Body of pancreas (tissue), 4 donors: ENCODE results near the gene UGT8. TPM values are rescaled to one million over a fixed set of nuclear protein-coding genes. Genes with fewer than 3 reads are reported as not detected.
A peak's percentile ranks its signal among the peaks of the same experiment; 100 is the strongest.

Experiments used
- ATAC-seq: fragments of 150-250 bp; one replicate; pipeline ENCODE4 v1.9.1; 2016
- DNase-seq, 4 donors: peaks; one replicate each; pipeline ENCODE4 v3.0.0-alpha.2; 2019
- H3K27ac ChIP-seq, 4 donors: fragments of 200-600 bp; sonication (generic); 1 replicate in 3 of 4; 2 replicates in 1 of 4; pipeline versions ENCODE4 v1.5.1 to v1.6.1; 2016 to 2019; ENCODE audit warnings: mild to moderate bottlenecking in 1 of 4, mixed read lengths in 1 of 4, moderate library complexity in 1 of 4
- H3K27me3 ChIP-seq, 2 donors: fragments of 200-600 bp; sonication (generic); one replicate each; pipeline ENCODE4 v1.6.0; 2016; ENCODE audit warnings: mild to moderate bottlenecking in 1 of 2
- H3K36me3 ChIP-seq, 2 donors: fragments of 200-600 bp; sonication (generic); replicated peaks in 1 of 2; 2 replicates each; pipeline ENCODE4 v1.5.1; 2016; ENCODE audit warnings: low read depth in 2 of 2; ENCODE audit not compliant: insufficient read depth in 1 of 2
- H3K4me1 ChIP-seq: fragments of 200-600 bp; sonication (generic); one replicate; pipeline ENCODE4 v1.6.0; 2016
- H3K4me3 ChIP-seq, 2 donors: fragments of 200-600 bp; sonication (generic); 1 replicate in 1 of 2; 2 replicates in 1 of 2; pipeline ENCODE4 v1.5.1; 2016 to 2019
- H3K9me3 ChIP-seq, 3 donors: fragments of 200-600 bp; sonication (generic); 1 replicate in 2 of 3; 2 replicates in 1 of 3; pipeline ENCODE4 v1.5.1; 2016
- POLR2A ChIP-seq, 3 donors: fragments of 450-650 bp; IDR thresholded peaks; one replicate each; pipeline ENCODE4 v1.6.1; 2016; ENCODE audit warnings: antibody characterized with exemption in 3 of 3, mild to moderate bottlenecking in 2 of 3
- WGBS, 2 donors: methylation state at CpG; one replicate each; pipeline ENCODE4 v1.1.5; 2017; 5-methylcytosine and 5-hydroxymethylcytosine counted together
- intact Hi-C: fragments of 100-400 bp; cut with DNase I; formaldehyde crosslinking; loops from one replicate; pipeline ENCODE4 v1.15.1; 2023
- microRNA counts, 2 donors: library from miRNA; unstranded; fragments of <30 nt; microRNA quantifications; one replicate each; lab custom pipeline; 2017
- microRNA-seq, 2 donors: library from miRNA; unstranded; fragments of <30 nt; microRNA quantifications; one replicate each; pipeline ENCODE4, GENCODE V29; 2016; ENCODE audit warnings: borderline number of aligned reads in 2 of 2, borderline replicate concordance in 2 of 2
- small RNA-seq: library from RNA; depleted of rRNA; stranded (forward); fragments of <200 nt; gene quantifications from one replicate; pipeline ENCODE3, GENCODE V24; 2016
- total RNA-seq, 2 donors: library from RNA; depleted of rRNA; stranded (reverse); fragments of >200 nt; gene quantifications; one replicate each; pipeline ENCODE4 v1.1.0, GENCODE V29; 2016
- TF ChIP-seq, protein P1 (sequence below), 7 experiments: fragments of 450-650 bp in 4 of 7; fragments of 200-600 bp in 3 of 7; sonication (generic) in 3 of 7; IDR thresholded peaks; one replicate each; pipeline ENCODE4 v1.5.1; 2016 to 2019; ENCODE audit warnings: antibody characterized with exemption in 7 of 7

UGT8 gene
- total RNA-seq, 2 donors from 2014 or later = 8.3 to 8.9 TPM

- intact Hi-C loops = no loop called here
- whole genome bisulfite sequencing, 2 donors = 49 to 60% methylated on average over 5 of the region's 5 CpGs
- no peak for DNase-seq
Measured at GRCh38 chr4:114701491-114701890, 102.9 kb downstream of the UGT8 start.

DNA sequence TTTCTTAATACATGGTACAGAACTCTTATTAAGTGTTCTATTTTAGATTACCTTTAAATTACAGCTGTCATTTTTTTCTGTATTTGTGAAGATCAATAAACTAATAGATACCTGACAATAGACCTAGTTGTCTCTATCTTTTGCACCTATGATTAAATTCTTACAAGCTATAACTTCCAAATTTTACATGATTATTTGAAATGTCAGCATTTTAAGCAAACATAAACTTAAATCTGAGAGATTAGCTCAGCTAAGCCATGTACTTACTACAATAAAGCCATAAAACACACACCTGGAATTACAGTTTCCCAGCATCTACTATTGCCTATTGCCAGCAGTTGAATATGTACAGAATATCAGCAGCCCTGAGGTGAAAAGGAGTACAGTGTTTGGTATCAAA lies 118.8 kb downstream of the UGT8 start:
- ATAC-seq (no peak), DNase-seq (no peak)
- Histone ChIP-seq H3K4me1 (no peaks in the 10 kb centered on the region), H3K27ac (no peak overlapping the region), H3K27me3 (no peaks in the 10 kb centered on the region), H3K4me3 (no peak overlapping the region), H3K9me3 (no peaks in the 10 kb centered on the region), H3K36me3 (no peaks in the 10 kb centered on the region)
- TF ChIP-seq POLR2A (IDR thresholded peaks at IDR 0.05) = no peak
- TF ChIP-seq, protein P1, sequence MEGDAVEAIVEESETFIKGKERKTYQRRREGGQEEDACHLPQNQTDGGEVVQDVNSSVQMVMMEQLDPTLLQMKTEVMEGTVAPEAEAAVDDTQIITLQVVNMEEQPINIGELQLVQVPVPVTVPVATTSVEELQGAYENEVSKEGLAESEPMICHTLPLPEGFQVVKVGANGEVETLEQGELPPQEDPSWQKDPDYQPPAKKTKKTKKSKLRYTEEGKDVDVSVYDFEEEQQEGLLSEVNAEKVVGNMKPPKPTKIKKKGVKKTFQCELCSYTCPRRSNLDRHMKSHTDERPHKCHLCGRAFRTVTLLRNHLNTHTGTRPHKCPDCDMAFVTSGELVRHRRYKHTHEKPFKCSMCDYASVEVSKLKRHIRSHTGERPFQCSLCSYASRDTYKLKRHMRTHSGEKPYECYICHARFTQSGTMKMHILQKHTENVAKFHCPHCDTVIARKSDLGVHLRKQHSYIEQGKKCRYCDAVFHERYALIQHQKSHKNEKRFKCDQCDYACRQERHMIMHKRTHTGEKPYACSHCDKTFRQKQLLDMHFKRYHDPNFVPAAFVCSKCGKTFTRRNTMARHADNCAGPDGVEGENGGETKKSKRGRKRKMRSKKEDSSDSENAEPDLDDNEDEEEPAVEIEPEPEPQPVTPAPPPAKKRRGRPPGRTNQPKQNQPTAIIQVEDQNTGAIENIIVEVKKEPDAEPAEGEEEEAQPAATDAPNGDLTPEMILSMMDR (IDR thresholded peaks at IDR 0.05) = no peak
- intact Hi-C loops = no loop called here

More at GRCh38 chr4:114701491-114701890, 102.9 kb downstream of the UGT8 start:
- TF ChIP-seq POLR2A (IDR thresholded peaks at IDR 0.05) = no peak
- TF ChIP-seq, protein P1 (IDR thresholded peaks at IDR 0.05) = no peak
- Histone ChIP-seq H3K36me3 (no peaks in the 10 kb centered on the region), H3K27me3 (no peaks in the 10 kb centered on the region), H3K4me3 (no peak overlapping the region), H3K4me1 (peaks cover 12% of the 10 kb centered on the region), H3K9me3 (no peaks in the 10 kb centered on the region), H3K27ac (no peak overlapping the region)
- ATAC-seq = no peak

GRCh38 chr4:114725066-114725465 lies 126.5 kb downstream of the UGT8 start:
- H3K4me1 ChIP-seq = peaks cover 8% of the 10 kb centered on the region
- 61 to 71% methylated on average over 6 of the region's 6 CpGs for WGBS, 2 donors
- TF ChIP-seq POLR2A (IDR thresholded peaks at IDR 0.05) = no peak
- TF ChIP-seq, protein P1 (IDR thresholded peaks at IDR 0.05) = no peak
- DNase-seq (no peak), ATAC-seq (no peak)
- H3K9me3 ChIP-seq = no peaks in the 10 kb centered on the region
- no peaks in the 10 kb centered on the region for H3K27me3 ChIP-seq
- no peak overlapping the region for H3K27ac ChIP-seq
- no peaks in the 10 kb centered on the region for H3K36me3 ChIP-seq
- intact Hi-C loops = no loop called here
- no peak overlapping the region for H3K4me3 ChIP-seq

DNA sequence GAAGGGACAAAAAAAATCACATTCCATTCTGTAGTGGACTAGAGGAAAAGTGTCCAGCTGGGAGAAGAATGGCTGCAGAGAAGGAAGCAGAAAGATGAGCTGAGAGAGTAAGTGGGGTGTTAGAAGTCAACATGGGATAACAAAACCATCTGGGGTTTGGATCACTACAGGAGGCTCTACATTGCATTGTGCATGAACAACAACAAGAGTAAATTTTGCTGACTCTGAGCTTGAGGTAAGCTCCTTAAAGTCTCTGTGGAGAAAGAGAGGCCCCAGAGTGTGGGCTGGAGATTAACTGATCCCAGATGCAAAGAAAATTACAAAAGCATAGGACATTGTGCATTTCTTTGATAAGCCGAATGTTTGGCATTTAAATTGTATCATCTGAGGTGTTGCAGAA lies 128.9 kb downstream of the UGT8 start:
- intact Hi-C loops = no loop called here
- WGBS, 2 donors = 0% methylated on average over 1 of the region's 1 CpG
- H3K4me1 ChIP-seq = peaks cover 8% of the 10 kb centered on the region
- no peak for DNase-seq
- H3K27ac ChIP-seq = no peak overlapping the region
- ATAC-seq = no peak
- no peaks in the 10 kb centered on the region for H3K9me3 ChIP-seq
- H3K36me3 ChIP-seq = no peaks in the 10 kb centered on the region
- no peaks in the 10 kb centered on the region for H3K27me3 ChIP-seq
- TF ChIP-seq POLR2A (IDR thresholded peaks at IDR 0.05) = no peak
- no peak overlapping the region for H3K4me3 ChIP-seq

MicroRNAs within 50 kb of the gene (microRNA counts, 767-probe panel; counts per million panel counts)
- 0 to 736 counts per million in 2 donors for microRNA hsa-miR-577 (lab: Ali Mortazavi, UCI)

Small RNA genes lying within 50 kb of the gene (microRNA-seq; reads per million reads assigned to microRNA genes)
- gene MIR577 = 3.1 to 14.4 reads per million in 2 donors

Small RNA genes lying within 50 kb of the gene (small RNA-seq; reads per million reads assigned to genes)
- gene MIR577 = 2.0 reads per million, percentile 70 among the genes with 10 or more reads in this experiment
